Stimulated activated CD8-positive, alpha-beta memory T cell treated with anti-CD3 and anti-CD28 coated beads, Interleukin-2, amount 100 ng/mL, for 1 hour (primary cell): ENCODE data around the gene OR5J2.
"Not testable (repeated sequence)": the region's sequence is repeated elsewhere in the genome, so short reads cannot be mapped to it uniquely, and the experiment has no call there.

Experiments
- DNase-seq, 2 donors: peaks; one replicate each; pipeline ENCODE4 v3.0.0-alpha.2; 2020; ENCODE audit warnings: low read depth in 2 of 2

Gene OR5J2

GRCh38 chr11:56176318-56176717 lies at the start of gene OR5J2:
OR5J2 (plus strand) TSS chr11:56176618; CDS start chr11:56176618, 0 bp downstream.
- DNase-seq, result no peak

DNA sequence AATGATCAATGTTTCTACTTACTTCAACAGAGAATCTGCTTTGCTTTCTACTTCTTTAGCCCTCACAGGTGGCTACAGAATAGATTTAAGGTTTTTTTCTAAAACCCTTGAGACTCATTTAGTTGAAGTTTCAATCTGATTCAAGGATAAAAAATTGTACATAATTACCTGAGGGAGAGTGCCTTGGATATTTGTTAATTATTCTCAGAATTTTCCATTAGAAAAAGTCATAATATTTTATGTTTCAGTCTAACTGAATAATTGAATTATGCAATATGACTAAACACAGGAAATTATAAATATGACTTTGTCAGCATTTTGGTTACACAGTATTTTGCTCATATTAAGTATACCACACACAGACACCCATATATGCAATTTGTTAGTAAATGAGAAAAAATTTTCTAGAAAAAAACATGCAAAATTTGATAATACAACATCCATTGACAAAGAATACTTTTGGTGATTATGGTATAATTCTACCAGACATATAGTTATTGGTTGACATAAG lies 36.2 kb upstream of the OR5J2 start, which contains the start of gene OR8J3:
OR8J3 (minus strand) TSS at position 51 of the 511 bp plus-strand sequence. CDS start 2,483 bp downstream, outside the sequence.
- DNase-seq, result no peak

DNA sequence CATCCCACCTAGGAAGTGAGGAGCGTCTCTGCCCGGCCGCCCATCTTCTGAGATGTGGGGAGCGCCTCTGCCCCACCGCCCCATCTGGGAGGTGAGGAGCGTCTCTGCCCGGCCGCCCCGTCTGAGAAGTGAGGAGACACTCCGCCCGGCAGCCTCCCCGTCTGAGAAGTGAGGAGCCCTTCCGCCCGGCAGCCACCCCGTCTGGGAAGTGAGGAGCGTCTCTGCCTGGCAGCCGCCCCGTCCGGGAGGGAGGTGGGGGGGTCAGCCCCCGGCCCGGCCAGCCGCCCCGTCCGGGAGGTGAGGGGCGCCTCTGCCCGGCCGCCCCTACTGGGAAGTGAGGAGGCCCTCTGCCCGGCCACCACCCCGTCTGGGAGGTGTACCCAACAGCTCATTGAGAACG lies 32.7 kb upstream of the OR5J2 start:
- not testable (repeated sequence) for DNase-seq

GRCh38 chr11:56151376-56151775 lies 25.0 kb upstream of the OR5J2 start:
- no peak for DNase-seq

DNA sequence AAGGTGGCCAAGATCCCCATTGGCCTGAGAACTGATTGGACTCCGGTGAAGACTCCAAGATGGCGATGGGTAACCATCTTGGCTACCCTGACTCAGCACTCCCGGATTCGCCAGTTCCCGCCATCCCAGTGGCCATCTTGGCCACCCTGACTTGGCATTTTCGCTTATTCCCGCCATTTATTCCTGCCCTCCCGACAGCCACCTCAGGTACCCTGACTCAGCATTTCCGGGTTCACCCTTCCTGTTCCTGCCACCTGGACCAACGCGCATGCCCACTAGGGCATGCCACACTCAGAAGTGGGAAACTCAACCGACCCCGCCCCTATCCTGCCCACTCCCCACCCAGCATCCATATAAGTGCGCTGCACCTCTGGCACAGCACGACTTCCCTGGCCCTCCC lies 24.1 kb upstream of the OR5J2 start:
- no peak for DNase-seq

DNA sequence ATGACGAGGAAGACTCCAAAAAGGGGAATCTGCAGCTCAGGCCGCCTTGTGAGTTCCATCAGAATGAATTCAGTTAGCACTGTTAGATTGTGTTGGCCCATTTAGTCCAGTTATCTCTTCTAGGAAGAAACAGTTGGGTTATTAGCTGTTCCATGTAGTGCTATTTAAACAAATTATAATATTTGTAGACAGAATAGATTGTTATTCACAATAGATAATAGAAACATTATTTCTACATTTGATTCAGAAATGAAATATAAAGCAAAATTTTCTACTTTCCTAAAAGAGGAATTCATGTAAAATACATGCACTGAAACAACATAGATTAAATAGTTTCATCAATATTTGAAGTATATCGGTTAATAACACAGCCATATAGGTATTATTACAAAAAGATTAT lies 16.2 kb upstream of the OR5J2 start, which contains the start of gene OR8K5:
OR8K5 (minus strand) TSS at position 101 of the 400 bp plus-strand sequence; CDS start at position 101, 0 bp downstream.
- no peak for DNase-seq

- DNase-seq, result no peak
Observed at GRCh38 chr11:56163804-56164203, 12.6 kb upstream of the OR5J2 start.

DNA sequence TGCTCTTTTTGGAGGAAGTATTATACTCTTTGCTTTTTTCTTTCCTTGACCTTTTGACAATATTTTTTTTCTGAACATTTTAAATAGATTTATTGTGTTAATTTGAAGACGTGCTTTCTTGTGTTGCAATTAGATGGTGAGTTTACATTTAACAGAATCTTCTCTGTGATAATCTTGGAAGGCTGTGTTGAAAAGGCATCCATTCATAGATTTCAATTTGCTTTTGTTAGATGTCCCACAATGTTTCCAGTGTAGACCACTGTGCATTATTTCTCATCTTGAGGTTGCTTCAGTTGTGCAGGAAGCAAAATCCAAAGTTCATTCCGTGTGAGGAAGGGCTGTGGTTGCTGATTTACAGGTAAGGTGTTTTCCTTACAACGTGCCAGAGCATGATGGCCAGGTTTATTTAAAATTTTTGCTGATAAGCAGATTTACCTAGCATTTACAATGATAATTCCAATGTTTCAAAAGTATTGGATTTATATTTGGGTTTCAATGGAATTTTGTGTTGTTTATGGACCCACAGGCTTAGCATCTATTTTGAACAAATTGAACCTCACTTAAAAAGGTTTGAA lies 4.1 kb upstream of the OR5J2 start:
- no peak for DNase-seq

GRCh38 chr11:56183459-56183858 lies 7.0 kb downstream of the OR5J2 start:
- no peak for DNase-seq

DNA sequence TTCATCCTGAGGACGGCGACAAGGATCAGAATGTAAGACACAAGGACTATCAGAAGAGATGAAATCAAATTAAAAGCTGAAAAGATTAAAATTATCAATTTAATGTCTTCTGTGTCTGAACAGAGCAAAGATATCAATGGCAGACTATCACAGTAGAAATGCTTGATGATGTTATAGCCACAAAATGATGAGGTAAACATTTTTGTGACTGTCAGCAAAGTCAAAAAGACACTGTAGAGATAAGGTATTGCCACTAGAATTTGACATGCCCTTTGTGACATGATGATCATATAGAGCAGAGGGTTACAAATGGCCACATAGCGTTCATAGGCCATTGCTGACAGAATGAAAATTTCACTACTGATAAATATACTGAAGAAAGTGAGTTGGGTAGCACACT lies 12.2 kb downstream of the OR5J2 start:
- no peak for DNase-seq

- DNase-seq, result no peak
Observed at GRCh38 chr11:56196705-56197104, 20.3 kb downstream of the OR5J2 start.

GRCh38 chr11:56197367-56197766 lies 20.9 kb downstream of the OR5J2 start:
- DNase-seq, result no peak

GRCh38 chr11:56207790-56208189 lies 31.4 kb downstream of the OR5J2 start:
- DNase-seq, result no peak

- no peak for DNase-seq
Observed at GRCh38 chr11:56214537-56214936, 38.1 kb downstream of the OR5J2 start.

DNA sequence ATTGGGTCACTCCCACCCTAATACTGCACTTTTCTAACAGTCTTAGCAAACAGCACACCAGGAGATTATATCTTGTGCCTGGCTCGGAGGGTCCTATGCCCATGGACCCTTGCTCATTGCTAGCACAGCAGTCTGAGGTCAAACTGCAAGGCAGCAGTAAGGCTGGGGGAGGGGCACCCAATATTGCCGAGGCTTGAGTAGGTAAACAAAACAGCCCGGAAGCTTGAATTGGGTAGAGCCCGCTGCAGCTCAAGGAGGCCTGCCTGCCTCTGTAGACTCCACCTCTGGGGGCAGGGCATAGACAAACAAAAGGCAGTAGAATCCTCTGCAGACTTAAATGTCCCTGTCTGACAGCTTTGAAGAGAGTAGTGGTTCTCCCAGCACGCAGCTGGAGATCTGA lies 43.3 kb downstream of the OR5J2 start:
- not testable (repeated sequence) for DNase-seq
